ENCODE results near the gene CNTNAP2.

DNA sequence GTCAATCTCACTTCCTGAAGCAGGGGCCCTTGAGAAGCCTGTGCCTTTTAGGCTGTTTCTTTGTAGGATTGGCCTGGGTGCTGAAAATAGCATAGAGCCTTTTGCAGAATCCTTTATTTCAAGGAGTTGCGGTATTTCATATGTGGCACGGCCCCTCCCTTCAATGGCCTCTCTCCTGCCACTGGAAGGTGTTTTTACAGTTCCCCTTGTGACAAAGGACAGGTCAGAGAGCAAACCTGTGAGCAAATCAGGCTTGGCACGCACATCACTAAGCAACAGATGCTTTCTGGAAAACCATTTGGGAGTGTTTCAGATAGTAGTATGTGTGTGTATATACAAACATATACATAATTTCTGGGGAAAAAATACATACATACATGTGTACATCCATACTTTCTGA is 2085.4 kb downstream of the CNTNAP2 start:
- TF ChIP-seq POLR2A (IDR thresholded peaks at IDR 0.05) (no peak), POLR2AphosphoS5 (IDR thresholded peaks at IDR 0.05; ENCODE audit: insufficient read depth in 1 of 2, low read depth in 1 of 2) (no peak)
- TF ChIP-seq, protein P1, sequence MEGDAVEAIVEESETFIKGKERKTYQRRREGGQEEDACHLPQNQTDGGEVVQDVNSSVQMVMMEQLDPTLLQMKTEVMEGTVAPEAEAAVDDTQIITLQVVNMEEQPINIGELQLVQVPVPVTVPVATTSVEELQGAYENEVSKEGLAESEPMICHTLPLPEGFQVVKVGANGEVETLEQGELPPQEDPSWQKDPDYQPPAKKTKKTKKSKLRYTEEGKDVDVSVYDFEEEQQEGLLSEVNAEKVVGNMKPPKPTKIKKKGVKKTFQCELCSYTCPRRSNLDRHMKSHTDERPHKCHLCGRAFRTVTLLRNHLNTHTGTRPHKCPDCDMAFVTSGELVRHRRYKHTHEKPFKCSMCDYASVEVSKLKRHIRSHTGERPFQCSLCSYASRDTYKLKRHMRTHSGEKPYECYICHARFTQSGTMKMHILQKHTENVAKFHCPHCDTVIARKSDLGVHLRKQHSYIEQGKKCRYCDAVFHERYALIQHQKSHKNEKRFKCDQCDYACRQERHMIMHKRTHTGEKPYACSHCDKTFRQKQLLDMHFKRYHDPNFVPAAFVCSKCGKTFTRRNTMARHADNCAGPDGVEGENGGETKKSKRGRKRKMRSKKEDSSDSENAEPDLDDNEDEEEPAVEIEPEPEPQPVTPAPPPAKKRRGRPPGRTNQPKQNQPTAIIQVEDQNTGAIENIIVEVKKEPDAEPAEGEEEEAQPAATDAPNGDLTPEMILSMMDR (IDR thresholded peaks at IDR 0.05), result no peak
